ENCODE results near the gene DNAAF6. TPM values are rescaled to one million over a fixed set of nuclear protein-coding genes. Genes with fewer than 3 reads are reported as not detected.

The DNAAF6 gene
- total RNA-seq, 1 experiment from 2014 or later = not detected

DNA sequence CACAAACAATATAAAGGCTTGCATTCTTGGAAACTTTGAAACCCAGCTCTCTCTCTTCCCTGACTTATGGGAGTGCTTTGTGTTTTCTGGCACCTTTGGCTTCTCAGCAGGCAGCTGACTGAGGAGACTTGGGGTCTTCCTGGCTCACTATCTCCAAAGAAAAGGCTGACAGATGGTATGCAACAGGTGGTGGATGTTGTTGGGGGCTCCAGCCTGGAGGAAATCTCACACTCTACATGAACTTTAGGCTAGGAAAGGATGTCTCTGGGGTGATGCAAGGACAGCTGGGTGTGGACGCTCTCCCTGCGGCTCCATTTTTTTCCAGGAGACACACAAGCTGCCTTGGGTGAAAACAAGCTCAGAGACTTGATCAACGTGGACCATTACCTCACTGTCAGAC, 67.4 kb downstream of the DNAAF6 start:
- no peaks in the 10 kb centered on the region for H3K79me2 ChIP-seq (ENCODE audit: low read length)
- intact Hi-C loops (cut with micrococcal nuclease) = no loop called here
- POLR2A ChIA-PET (ENCODE audit: unreplicated experiment) = no interaction called here

DNA sequence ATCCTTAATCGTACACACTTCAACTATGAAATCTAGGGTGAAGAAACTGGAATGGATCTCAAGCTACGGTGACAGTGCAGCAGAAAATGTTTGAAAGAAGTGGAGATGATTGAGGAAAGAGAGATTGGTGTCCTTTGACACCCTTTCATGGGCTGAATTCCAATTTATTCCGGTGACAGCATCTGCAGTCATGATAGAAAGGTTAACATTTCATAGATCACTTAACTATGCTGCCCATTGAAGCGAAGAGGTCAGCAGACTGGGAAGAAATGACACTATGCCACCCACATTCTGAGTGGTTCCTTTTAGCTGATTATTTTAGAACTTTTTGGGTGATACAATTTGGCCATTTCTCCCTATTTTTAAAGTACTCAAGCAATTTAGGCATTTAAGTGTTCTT, 82.3 kb downstream of the DNAAF6 start:
- Histone ChIP-seq H3K9me3 (ENCODE audit: low read length) (no peaks in the 10 kb centered on the region), H3F3A (ENCODE audit: low read length, unreplicated experiment) (no peaks in the 10 kb centered on the region), H3K9me2 (replicated peaks; ENCODE audit: low read length) (no peaks in the 10 kb centered on the region), H3K36me3 (ENCODE audit: low read depth, low read length) (no peaks in the 10 kb centered on the region), H3K27me3 (ENCODE audit: low read length) (no peaks in the 10 kb centered on the region), H2AFZ (ENCODE audit: low read length) (no peak overlapping the region), H3K9ac (ENCODE audit: low read length) (no peak overlapping the region), H4K20me1 (ENCODE audit: low read length) (no peaks in the 10 kb centered on the region), H3K4me3 (ENCODE audit: low read length) (no peak overlapping the region), H3K79me2 (ENCODE audit: low read length) (no peaks in the 10 kb centered on the region), H3K4me2 (ENCODE audit: low read length) (no peak overlapping the region), H3K27ac (ENCODE audit: low read length) (no peak overlapping the region), H3K4me1 (ENCODE audit: insufficient read depth, low read length) (no peaks in the 10 kb centered on the region)
- intact Hi-C loops (cut with micrococcal nuclease) = no loop called here
- ATAC-seq (no peak), DNase-seq (peak; percentile 16)
- POLR2A ChIA-PET (ENCODE audit: unreplicated experiment) = no interaction called here
- TF ChIP-seq, protein P1, sequence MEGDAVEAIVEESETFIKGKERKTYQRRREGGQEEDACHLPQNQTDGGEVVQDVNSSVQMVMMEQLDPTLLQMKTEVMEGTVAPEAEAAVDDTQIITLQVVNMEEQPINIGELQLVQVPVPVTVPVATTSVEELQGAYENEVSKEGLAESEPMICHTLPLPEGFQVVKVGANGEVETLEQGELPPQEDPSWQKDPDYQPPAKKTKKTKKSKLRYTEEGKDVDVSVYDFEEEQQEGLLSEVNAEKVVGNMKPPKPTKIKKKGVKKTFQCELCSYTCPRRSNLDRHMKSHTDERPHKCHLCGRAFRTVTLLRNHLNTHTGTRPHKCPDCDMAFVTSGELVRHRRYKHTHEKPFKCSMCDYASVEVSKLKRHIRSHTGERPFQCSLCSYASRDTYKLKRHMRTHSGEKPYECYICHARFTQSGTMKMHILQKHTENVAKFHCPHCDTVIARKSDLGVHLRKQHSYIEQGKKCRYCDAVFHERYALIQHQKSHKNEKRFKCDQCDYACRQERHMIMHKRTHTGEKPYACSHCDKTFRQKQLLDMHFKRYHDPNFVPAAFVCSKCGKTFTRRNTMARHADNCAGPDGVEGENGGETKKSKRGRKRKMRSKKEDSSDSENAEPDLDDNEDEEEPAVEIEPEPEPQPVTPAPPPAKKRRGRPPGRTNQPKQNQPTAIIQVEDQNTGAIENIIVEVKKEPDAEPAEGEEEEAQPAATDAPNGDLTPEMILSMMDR (conservative IDR thresholded peaks at IDR 0.05; ENCODE audit: low read depth, low read length) = no peak
- no peak for TF ChIP-seq EZH2phosphoT487 (IDR thresholded peaks at IDR 0.05; ENCODE audit: borderline replicate concordance, low read length)
- TF ChIP-seq EZH2 (IDR thresholded peaks at IDR 0.05; ENCODE audit: low read length, unreplicated experiment) = no peak
- CTCF ChIA-PET = no interaction called here
- BruUV-seq (replicated peaks) = no TSS peak

More for the DNA sequence above, 67.4 kb downstream of the DNAAF6 start:
- H3K9ac ChIP-seq (ENCODE audit: low read length) = no peak overlapping the region
- ATAC-seq (no peak), DNase-seq (no peak)
- H2AFZ ChIP-seq (ENCODE audit: low read length) = no peak overlapping the region
- TF ChIP-seq EZH2 (IDR thresholded peaks at IDR 0.05; ENCODE audit: low read length, unreplicated experiment) = no peak
- TF ChIP-seq, protein P1 (conservative IDR thresholded peaks at IDR 0.05; ENCODE audit: low read depth, low read length) = no peak
- no peak for TF ChIP-seq EZH2phosphoT487 (IDR thresholded peaks at IDR 0.05; ENCODE audit: borderline replicate concordance, low read length)
- no peaks in the 10 kb centered on the region for H3K4me1 ChIP-seq (ENCODE audit: insufficient read depth, low read length)
- H3F3A ChIP-seq (ENCODE audit: low read length, unreplicated experiment) = no peaks in the 10 kb centered on the region
- H3K9me2 ChIP-seq (replicated peaks; ENCODE audit: low read length) = no peaks in the 10 kb centered on the region
- CTCF ChIA-PET = no interaction called here
- H3K4me3 ChIP-seq (ENCODE audit: low read length) = no peak overlapping the region
- no peaks in the 10 kb centered on the region for H3K9me3 ChIP-seq (ENCODE audit: low read length)
- H4K20me1 ChIP-seq (ENCODE audit: low read length) = no peaks in the 10 kb centered on the region
- H3K27me3 ChIP-seq (ENCODE audit: low read length) = no peaks in the 10 kb centered on the region
- H3K27ac ChIP-seq (ENCODE audit: low read length) = no peak overlapping the region
- no peak overlapping the region for H3K4me2 ChIP-seq (ENCODE audit: low read length)
- H3K36me3 ChIP-seq (ENCODE audit: low read depth, low read length) = no peaks in the 10 kb centered on the region
- BruUV-seq (replicated peaks) = no TSS peak

DNA sequence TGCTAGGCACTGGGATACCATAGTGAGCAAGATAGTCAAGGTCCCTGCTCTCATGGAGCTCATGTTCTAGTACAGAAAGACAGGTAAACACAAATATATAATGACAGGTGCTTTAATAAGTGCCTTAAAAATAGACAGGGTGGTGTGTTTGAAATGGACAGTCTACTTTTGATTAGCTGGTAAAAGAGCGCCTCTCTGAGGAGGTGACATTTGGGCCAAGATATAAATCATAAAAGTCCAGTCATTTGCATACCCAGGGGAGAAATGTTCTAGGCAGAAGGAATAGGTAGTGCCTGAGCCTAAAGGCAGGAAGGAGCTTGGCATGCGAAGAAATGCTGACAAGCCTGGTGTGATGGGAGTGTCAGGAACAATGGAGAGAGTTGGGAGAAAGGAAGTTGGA, 83.6 kb downstream of the DNAAF6 start:
- Histone ChIP-seq H3K9me3 (ENCODE audit: low read length) (no peaks in the 10 kb centered on the region), H3K4me3 (ENCODE audit: low read length) (no peak overlapping the region), H3K4me1 (ENCODE audit: insufficient read depth, low read length) (no peaks in the 10 kb centered on the region), H3F3A (ENCODE audit: low read length, unreplicated experiment) (no peaks in the 10 kb centered on the region), H3K79me2 (ENCODE audit: low read length) (no peaks in the 10 kb centered on the region), H3K36me3 (ENCODE audit: low read depth, low read length) (no peaks in the 10 kb centered on the region), H3K27ac (ENCODE audit: low read length) (no peak overlapping the region), H2AFZ (ENCODE audit: low read length) (no peak overlapping the region), H3K9me2 (replicated peaks; ENCODE audit: low read length) (no peaks in the 10 kb centered on the region), H3K27me3 (ENCODE audit: low read length) (no peaks in the 10 kb centered on the region), H3K4me2 (ENCODE audit: low read length) (no peak overlapping the region), H3K9ac (ENCODE audit: low read length) (no peak overlapping the region), H4K20me1 (ENCODE audit: low read length) (no peaks in the 10 kb centered on the region)
- ChIA-PET CTCF (no interaction called here), POLR2A (ENCODE audit: unreplicated experiment) (no interaction called here)
- DNase-seq = peak; percentile 3
- TF ChIP-seq EZH2phosphoT487 (IDR thresholded peaks at IDR 0.05; ENCODE audit: borderline replicate concordance, low read length) (no peak), EZH2 (IDR thresholded peaks at IDR 0.05; ENCODE audit: low read length, unreplicated experiment) (no peak)
- TF ChIP-seq, protein P1 (conservative IDR thresholded peaks at IDR 0.05; ENCODE audit: low read depth, low read length) = no peak
- ATAC-seq = no peak
- BruUV-seq (replicated peaks) = no TSS peak
- intact Hi-C loops (cut with micrococcal nuclease) = loop anchor here (10.0 kb wide), 1 partner anchor 265 kb away; no protein-coding TSS in a partner anchor

Data from PC-3 (cell line).